OCI-LY7 (cell line): ENCODE results near the gene PDSS2. TPM values are rescaled to one million over a fixed set of nuclear protein-coding genes. Genes with fewer than 3 reads are reported as not detected.

Experiments
- BruUV-seq: library from RNA; stranded (reverse); fragments of 400-500 nt; replicated peaks from 2 replicates; lab custom pipeline; 2021; lab: Mats Ljungman, UMichigan
- CTCF ChIA-PET: fragments of 300-600 bp; sonication (Branson Sonifier 250); formaldehyde crosslinking; loops from one replicate; lab custom pipeline; 2022; ENCODE audit warnings: antibody characterized with exemption; ENCODE audit not compliant: unreplicated experiment; lab: Charles Lee
- POLR2A ChIA-PET: fragments of 300-600 bp; sonication (Branson Sonifier 250); formaldehyde crosslinking; loops from one replicate; lab custom pipeline; 2022; ENCODE audit warnings: antibody characterized with exemption; lab: Charles Lee
- DNase-seq: peaks from one replicate; pipeline ENCODE4 v3.0.0-alpha.2; 2015; ENCODE audit warnings: low spot score
- H2AFZ ChIP-seq: fragments of 200-600 bp; sonication (generic), shearing (Covaris generic); 2 replicates; pipeline ENCODE4 v1.6.1; 2014; ENCODE audit warnings: mild to moderate bottlenecking, antibody characterized with exemption, low read length, moderate library complexity
- H3K27ac ChIP-seq: fragments of 200-600 bp; sonication (generic); 2 replicates; pipeline ENCODE4 v1.5.1; 2014; ENCODE audit warnings: mixed run types, low read depth, mild to moderate bottlenecking, moderate library complexity, low read length, inconsistent platforms; ENCODE audit not compliant: poor library complexity, severe bottlenecking
- H3K36me3 ChIP-seq: fragments of 200-600 bp; sonication (generic); 2 replicates; pipeline ENCODE4 v1.6.1; 2014; ENCODE audit warnings: mild to moderate bottlenecking, antibody characterized with exemption, low read length, moderate library complexity, mixed read lengths; ENCODE audit not compliant: insufficient read depth
- H3K4me1 ChIP-seq: fragments of 200-600 bp; sonication (generic); 2 replicates; pipeline ENCODE4 v1.5.1; 2014; ENCODE audit warnings: mild to moderate bottlenecking, low read length; ENCODE audit not compliant: insufficient read depth, poor library complexity, severe bottlenecking
- H3K4me2 ChIP-seq: fragments of 200-600 bp; sonication (generic); 2 replicates; pipeline ENCODE4 v1.6.1; 2014; ENCODE audit warnings: mild to moderate bottlenecking, low read length
- H3K4me3 ChIP-seq: fragments of 200-600 bp; sonication (generic); 2 replicates; pipeline ENCODE4 v1.5.1; 2014; ENCODE audit warnings: mild to moderate bottlenecking, low read depth, low read length; ENCODE audit not compliant: poor library complexity, severe bottlenecking
- H3K79me2 ChIP-seq: fragments of 200-600 bp; sonication (generic); 2 replicates; pipeline ENCODE4 v1.6.1; 2016; ENCODE audit warnings: low read depth, mild to moderate bottlenecking, low read length, moderate library complexity, mixed read lengths; ENCODE audit not compliant: insufficient read depth
- H3K9me2 ChIP-seq: fragments of 200-600 bp; sonication (generic); 2 replicates; pipeline ENCODE4 v1.6.1; 2016; ENCODE audit warnings: mild to moderate bottlenecking, low read length, mixed read lengths; ENCODE audit not compliant: insufficient read depth
- H3K9me3 ChIP-seq: fragments of 200-600 bp; sonication (generic); 2 replicates; pipeline ENCODE4 v1.6.1; 2014; ENCODE audit warnings: mild to moderate bottlenecking, mixed run types, low read length, mixed read lengths
- H4K20me1 ChIP-seq: fragments of 200-600 bp; sonication (generic); 2 replicates; pipeline ENCODE4 v1.6.1; 2014; ENCODE audit warnings: mild to moderate bottlenecking, antibody characterized with exemption, low read length, moderate library complexity, mixed read lengths; ENCODE audit not compliant: insufficient read depth
- EZH2phosphoT487 ChIP-seq: fragments of 200-600 bp; sonication (generic); IDR thresholded peaks from 2 replicates; pipeline ENCODE4 v1.6.1; 2018; ENCODE audit warnings: low read depth, borderline replicate concordance, mild to moderate bottlenecking, mixed run types, antibody characterized with exemption, low read length, moderate library complexity, mixed read lengths
- intact Hi-C: fragments of 100-400 bp; cut with micrococcal nuclease; formaldehyde crosslinking; loops from one replicate; pipeline ENCODE4 v1.10.0; 2022; ENCODE audit not compliant: unreplicated experiment
- total RNA-seq, 2 experiments: library from RNA; depleted of rRNA in 1 of 2; stranded (reverse); fragments of >200 nt in 1 of 2; shearing (Covaris generic) in 1 of 2; gene quantifications; 2 replicates each; pipeline ENCODE4 v1.2.3, GENCODE V29; 2014 to 2022
- TF ChIP-seq, protein P1 (sequence below): fragments of 200-600 bp; sonication (generic); conservative IDR thresholded peaks from 2 replicates; pipeline ENCODE4 v1.5.1; 2014; ENCODE audit warnings: mild to moderate bottlenecking, antibody characterized with exemption, low read length, moderate library complexity, mixed read lengths

Gene PDSS2
- total RNA-seq, 2 experiments from 2014 or later, result 14.7 to 24.9 TPM

DNA sequence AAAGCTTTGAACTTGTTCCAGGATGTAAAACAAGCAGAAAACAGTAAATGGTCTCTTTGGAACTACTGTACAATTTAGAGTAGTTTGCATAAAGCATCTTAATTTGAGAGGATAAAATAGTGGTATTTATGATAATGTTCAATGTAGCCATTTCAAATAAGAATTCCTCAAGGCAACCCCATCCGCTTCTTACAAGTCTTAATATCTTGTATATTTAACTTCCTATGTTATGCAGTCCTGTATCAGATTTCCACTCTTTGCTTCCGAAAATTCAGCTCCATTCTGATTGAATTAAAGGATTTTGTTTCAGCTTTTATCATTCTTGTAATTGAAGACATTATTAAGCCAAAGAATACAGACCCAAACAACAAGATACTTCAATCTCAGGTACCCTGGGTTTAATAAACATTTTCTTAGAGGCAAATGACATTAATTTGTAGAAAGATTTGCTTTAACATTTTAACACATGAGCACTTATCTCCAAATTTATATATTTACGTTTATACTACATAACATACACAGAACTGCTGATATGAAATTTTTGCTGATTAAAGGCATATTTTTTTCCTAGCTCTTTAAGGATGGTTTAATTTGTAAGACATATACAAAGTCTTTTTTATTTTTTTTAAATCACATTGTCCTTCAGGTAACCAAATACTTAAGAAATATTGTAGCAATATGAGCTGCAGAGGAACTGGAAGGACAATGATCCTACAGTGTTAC lies 213.0 kb downstream of the PDSS2 start:
- ChIA-PET POLR2A (interaction anchor here (0.6 to 1.0 kb wide), 4 partner anchors 18 to 820 kb away, joined by 3 to 4 read pairs (median 3); no protein-coding TSS in a partner anchor), CTCF (no interaction called here)
- Histone ChIP-seq H3K4me2 (no peak overlapping the region), H4K20me1 (no peaks in the 10 kb centered on the region), H3K36me3 (no peaks in the 10 kb centered on the region), H3K9me2 (no peaks in the 10 kb centered on the region), H3K79me2 (no peaks in the 10 kb centered on the region), H2AFZ (no peak overlapping the region), H3K27ac (no peak overlapping the region), H3K4me1 (peaks cover 11% of the 10 kb centered on the region), H3K9me3 (no peaks in the 10 kb centered on the region), H3K4me3 (no peak overlapping the region)
- no TSS peak for BruUV-seq
- intact Hi-C loops, result no loop called here
- TF ChIP-seq, protein P1, sequence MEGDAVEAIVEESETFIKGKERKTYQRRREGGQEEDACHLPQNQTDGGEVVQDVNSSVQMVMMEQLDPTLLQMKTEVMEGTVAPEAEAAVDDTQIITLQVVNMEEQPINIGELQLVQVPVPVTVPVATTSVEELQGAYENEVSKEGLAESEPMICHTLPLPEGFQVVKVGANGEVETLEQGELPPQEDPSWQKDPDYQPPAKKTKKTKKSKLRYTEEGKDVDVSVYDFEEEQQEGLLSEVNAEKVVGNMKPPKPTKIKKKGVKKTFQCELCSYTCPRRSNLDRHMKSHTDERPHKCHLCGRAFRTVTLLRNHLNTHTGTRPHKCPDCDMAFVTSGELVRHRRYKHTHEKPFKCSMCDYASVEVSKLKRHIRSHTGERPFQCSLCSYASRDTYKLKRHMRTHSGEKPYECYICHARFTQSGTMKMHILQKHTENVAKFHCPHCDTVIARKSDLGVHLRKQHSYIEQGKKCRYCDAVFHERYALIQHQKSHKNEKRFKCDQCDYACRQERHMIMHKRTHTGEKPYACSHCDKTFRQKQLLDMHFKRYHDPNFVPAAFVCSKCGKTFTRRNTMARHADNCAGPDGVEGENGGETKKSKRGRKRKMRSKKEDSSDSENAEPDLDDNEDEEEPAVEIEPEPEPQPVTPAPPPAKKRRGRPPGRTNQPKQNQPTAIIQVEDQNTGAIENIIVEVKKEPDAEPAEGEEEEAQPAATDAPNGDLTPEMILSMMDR, result no peak
- no peak for TF ChIP-seq EZH2phosphoT487
- DNase-seq, result no peak

DNA sequence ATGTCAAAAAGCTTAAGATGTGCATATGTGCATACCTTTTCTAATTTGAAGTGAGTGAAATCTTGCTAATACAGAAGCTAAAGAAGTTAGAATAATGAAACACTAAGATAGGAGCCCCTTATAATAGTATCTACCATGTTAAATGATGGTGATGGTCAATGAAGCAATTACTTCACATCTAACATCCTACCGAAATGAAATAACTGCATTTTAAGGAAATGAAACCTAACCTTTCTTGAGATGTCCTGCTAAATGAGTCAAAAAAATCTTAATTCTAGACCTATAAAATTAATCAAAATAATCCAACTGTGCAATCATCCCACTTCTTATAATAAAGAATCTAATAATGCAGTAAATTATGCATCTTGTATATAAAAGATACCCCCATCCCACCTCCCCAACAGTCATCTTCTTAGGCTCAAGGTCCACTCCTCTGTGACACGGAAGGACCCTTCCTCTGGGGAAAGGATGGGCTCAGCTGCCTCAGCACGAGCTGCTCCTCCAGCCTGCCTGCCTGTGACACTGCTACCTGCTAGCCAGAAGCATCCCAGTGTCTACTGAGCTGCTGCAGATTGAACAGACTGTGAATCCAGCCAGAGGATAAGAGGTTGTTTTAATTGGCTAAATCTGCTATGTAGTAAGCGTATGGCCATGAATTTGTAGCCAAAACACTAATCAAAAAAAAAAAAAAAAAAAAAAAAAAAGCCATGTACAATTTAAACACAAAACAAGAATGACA lies 214.5 kb downstream of the PDSS2 start:
- POLR2A ChIA-PET, result interaction anchor here (0.6 to 0.9 kb wide), 3 partner anchors 50 to 525 kb away, joined by 3 read pairs; no protein-coding TSS in a partner anchor
- no peak overlapping the region for H3K27ac ChIP-seq
- peaks cover 11% of the 10 kb centered on the region for H3K4me1 ChIP-seq
- no peaks in the 10 kb centered on the region for H3K79me2 ChIP-seq
- H3K4me2 ChIP-seq, result no peak overlapping the region
- H3K4me3 ChIP-seq, result no peak overlapping the region
- no peaks in the 10 kb centered on the region for H3K9me3 ChIP-seq
- no peak for TF ChIP-seq EZH2phosphoT487
- TF ChIP-seq, protein P1, result no peak
- H3K9me2 ChIP-seq, result no peaks in the 10 kb centered on the region
- H3K36me3 ChIP-seq, result no peaks in the 10 kb centered on the region
- DNase-seq, result no peak
- BruUV-seq, result no TSS peak
- H2AFZ ChIP-seq, result no peak overlapping the region
- no peaks in the 10 kb centered on the region for H4K20me1 ChIP-seq
- CTCF ChIA-PET, result no interaction called here
- intact Hi-C loops, result no loop called here
